Skeletal muscle satellite cell (primary cell): Measurements from ENCODE around the gene P2RY8.

ENCODE experiments used
- H3K27me3 ChIP-seq: 2 replicates; pipeline ENCODE4 v1.7.0; 2013; ENCODE audit warnings: low read length; ENCODE audit not compliant: control insufficient read depth, insufficient read depth
- H3K36me3 ChIP-seq: 2 replicates; pipeline ENCODE4 v1.7.0; 2013; ENCODE audit warnings: mild to moderate bottlenecking, control low read depth, low read length; ENCODE audit not compliant: insufficient read depth
- H3K4me1 ChIP-seq: 2 replicates; pipeline ENCODE4 v1.7.0; 2013; ENCODE audit warnings: low read length; ENCODE audit not compliant: control insufficient read depth, insufficient read depth
- H3K4me2 ChIP-seq: 2 replicates; pipeline ENCODE4 v1.7.0; 2013; ENCODE audit warnings: mild to moderate bottlenecking, low read length
- H3K4me3 ChIP-seq: 2 replicates; pipeline ENCODE4 v1.7.0; 2013; ENCODE audit warnings: low read length
- H3K9ac ChIP-seq: 2 replicates; pipeline ENCODE4 v1.7.0; 2013; ENCODE audit warnings: mild to moderate bottlenecking, low read depth, low read length, moderate library complexity
- H3K9me3 ChIP-seq: replicated peaks from 2 replicates; pipeline ENCODE4 v1.7.0; 2013; ENCODE audit warnings: mild to moderate bottlenecking, control low read depth, low read length

P2RY8 gene

GRCh38 chrX:1424147-1424851, 112.7 kb downstream of the P2RY8 start:
- Histone ChIP-seq H3K27me3 (no peaks in the 10 kb centered on the region), H3K4me1 (no peaks in the 10 kb centered on the region), H3K9me3 (peaks cover 12% of the 10 kb centered on the region), H3K4me3 (no peak overlapping the region), H3K36me3 (peaks cover 31% of the 10 kb centered on the region), H3K9ac (no peak overlapping the region), H3K4me2 (no peak overlapping the region)

- Histone ChIP-seq H3K4me2 (no peak overlapping the region), H3K9ac (no peak overlapping the region), H3K9me3 (peaks cover 12% of the 10 kb centered on the region), H3K4me3 (no peak overlapping the region), H3K27me3 (no peaks in the 10 kb centered on the region), H3K4me1 (no peaks in the 10 kb centered on the region), H3K36me3 (peaks cover 37% of the 10 kb centered on the region)
Observed at GRCh38 chrX:1423215-1423614, 113.8 kb downstream of the P2RY8 start.

- no peak overlapping the region for H3K4me3 ChIP-seq
- peaks cover 12% of the 10 kb centered on the region for H3K9me3 ChIP-seq
- H3K36me3 ChIP-seq: peaks cover 40% of the 10 kb centered on the region
- H3K4me1 ChIP-seq: no peaks in the 10 kb centered on the region
- H3K4me2 ChIP-seq: no peak overlapping the region
- no peaks in the 10 kb centered on the region for H3K27me3 ChIP-seq
- H3K9ac ChIP-seq: no peak overlapping the region
Observed at GRCh38 chrX:1422135-1422465, 114.9 kb downstream of the P2RY8 start.

GRCh38 chrX:1421433-1422134, 115.4 kb downstream of the P2RY8 start:
- Histone ChIP-seq H3K9me3 (peaks cover 12% of the 10 kb centered on the region), H3K27me3 (no peaks in the 10 kb centered on the region), H3K36me3 (peaks cover 44% of the 10 kb centered on the region), H3K4me2 (no peak overlapping the region), H3K4me3 (no peak overlapping the region), H3K4me1 (no peaks in the 10 kb centered on the region), H3K9ac (no peak overlapping the region)

- no peak overlapping the region for H3K4me2 ChIP-seq
- H3K36me3 ChIP-seq: peaks cover 49% of the 10 kb centered on the region
- H3K4me1 ChIP-seq: no peaks in the 10 kb centered on the region
- no peak overlapping the region for H3K4me3 ChIP-seq
- peaks cover 12% of the 10 kb centered on the region for H3K9me3 ChIP-seq
- H3K9ac ChIP-seq: no peak overlapping the region
- H3K27me3 ChIP-seq: no peaks in the 10 kb centered on the region
Observed at GRCh38 chrX:1420371-1420770, 116.6 kb downstream of the P2RY8 start.

- peaks cover 12% of the 10 kb centered on the region for H3K9me3 ChIP-seq
- no peak overlapping the region for H3K9ac ChIP-seq
- no peak overlapping the region for H3K4me2 ChIP-seq
- H3K4me3 ChIP-seq: no peak overlapping the region
- H3K4me1 ChIP-seq: no peaks in the 10 kb centered on the region
- peaks cover 44% of the 10 kb centered on the region for H3K36me3 ChIP-seq
- no peaks in the 10 kb centered on the region for H3K27me3 ChIP-seq
Observed at GRCh38 chrX:1419545-1420355, 117.2 kb downstream of the P2RY8 start.

- no peak overlapping the region for H3K9ac ChIP-seq
- H3K36me3 ChIP-seq: peaks cover 46% of the 10 kb centered on the region
- no peak overlapping the region for H3K4me2 ChIP-seq
- no peaks in the 10 kb centered on the region for H3K27me3 ChIP-seq
- H3K4me3 ChIP-seq: no peak overlapping the region
- peaks cover 12% of the 10 kb centered on the region for H3K9me3 ChIP-seq
- no peaks in the 10 kb centered on the region for H3K4me1 ChIP-seq
Observed at GRCh38 chrX:1418901-1419544, 118.0 kb downstream of the P2RY8 start.

GRCh38 chrX:1417921-1418771, 118.8 kb downstream of the P2RY8 start:
- Histone ChIP-seq H3K9ac (no peak overlapping the region), H3K9me3 (peaks cover 12% of the 10 kb centered on the region), H3K27me3 (no peaks in the 10 kb centered on the region), H3K4me2 (no peak overlapping the region), H3K4me3 (no peak overlapping the region), H3K4me1 (no peaks in the 10 kb centered on the region), H3K36me3 (peaks cover 52% of the 10 kb centered on the region)

- no peak overlapping the region for H3K9ac ChIP-seq
- H3K4me2 ChIP-seq: no peak overlapping the region
- no peak overlapping the region for H3K4me3 ChIP-seq
- H3K9me3 ChIP-seq: peaks cover 8% of the 10 kb centered on the region
- H3K4me1 ChIP-seq: no peaks in the 10 kb centered on the region
- no peaks in the 10 kb centered on the region for H3K27me3 ChIP-seq
- peaks cover 53% of the 10 kb centered on the region for H3K36me3 ChIP-seq
Observed at GRCh38 chrX:1416965-1417760, 119.8 kb downstream of the P2RY8 start.

GRCh38 chrX:1416327-1416784, 120.6 kb downstream of the P2RY8 start:
- Histone ChIP-seq H3K4me1 (no peaks in the 10 kb centered on the region), H3K27me3 (no peaks in the 10 kb centered on the region), H3K9ac (no peak overlapping the region), H3K4me3 (no peak overlapping the region), H3K9me3 (peaks cover 1% of the 10 kb centered on the region), H3K4me2 (no peak overlapping the region), H3K36me3 (peaks cover 50% of the 10 kb centered on the region)
